Nucleus accumbens (tissue), 56 donors: Measurements from ENCODE around the gene IRF2BPL.

Experiments used
- DNase-seq, 56 donors: peaks; one replicate each; lab custom pipeline; 2025; lab: John Stamatoyannopoulos, UW

Gene IRF2BPL

GRCh38 chr14:76996563-76997146 is 31.9 kb downstream of the IRF2BPL start:
- DNase-seq, result no peak

- DNase-seq, result peak in 21 of 56 donors; percentile 6 to 70 (median 26)
These were observed 33.1 kb downstream of the IRF2BPL start for GRCh38 chr14:76995279-76996035.

GRCh38 chr14:76993752-76994151 is 34.8 kb downstream of the IRF2BPL start:
- DNase-seq, result no peak

- DNase-seq, result no peak
These were observed 38.4 kb downstream of the IRF2BPL start for GRCh38 chr14:76990084-76990483.

GRCh38 chr14:76987956-76988520 is 40.5 kb downstream of the IRF2BPL start:
- no peak for DNase-seq

- no peak for DNase-seq
These were observed 42.3 kb downstream of the IRF2BPL start for GRCh38 chr14:76986231-76986565.

GRCh38 chr14:76985540-76986230 is 42.8 kb downstream of the IRF2BPL start:
- no peak for DNase-seq

GRCh38 chr14:76984787-76985375 is 43.6 kb downstream of the IRF2BPL start:
- DNase-seq, result no peak

GRCh38 chr14:76984297-76984696 is 44.2 kb downstream of the IRF2BPL start:
- DNase-seq, result no peak

GRCh38 chr14:76981670-76982069 is 46.8 kb downstream of the IRF2BPL start:
- no peak for DNase-seq

GRCh38 chr14:76977793-76978720 is 50.5 kb downstream of the IRF2BPL start:
- peak in 30 of 56 donors; percentile 4 to 55 (median 21) for DNase-seq

GRCh38 chr14:76976240-76977005 is 52.1 kb downstream of the IRF2BPL start:
- DNase-seq, result no peak

GRCh38 chr14:76975812-76976211 is 52.7 kb downstream of the IRF2BPL start:
- no peak for DNase-seq

GRCh38 chr14:76975051-76975450 is 53.5 kb downstream of the IRF2BPL start:
- no peak for DNase-seq
